ENCODE results near the gene PEF1.

Gene PEF1

DNA sequence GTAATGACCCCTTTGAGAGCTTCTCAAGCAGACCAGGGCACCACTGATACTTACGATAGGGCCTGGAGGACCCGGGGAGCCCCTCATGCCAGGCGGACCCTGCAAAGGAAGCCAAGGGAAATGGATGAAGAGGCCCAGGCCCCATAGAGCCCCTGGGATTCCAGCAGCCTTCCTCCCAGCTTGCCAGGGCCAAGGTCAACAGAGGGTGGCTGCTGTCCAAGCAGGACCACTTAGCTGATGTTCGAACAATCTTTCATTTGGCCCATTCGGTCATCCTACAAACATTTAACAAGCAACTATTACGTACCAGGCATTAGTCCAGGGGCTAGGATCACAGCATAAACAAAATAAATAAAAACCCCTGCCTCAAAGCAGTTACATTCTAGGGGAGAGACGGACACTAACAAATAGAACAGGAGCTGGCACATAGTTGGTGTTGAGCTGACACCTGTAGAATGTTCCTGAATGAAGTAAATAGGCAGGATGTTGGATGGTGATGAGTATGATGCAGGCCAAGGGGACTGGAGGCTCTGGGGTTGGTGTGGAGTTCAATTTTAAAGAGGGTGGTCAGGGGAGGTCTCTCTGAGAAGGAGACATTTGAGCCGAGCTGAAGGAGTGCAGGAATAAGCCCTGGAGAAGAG, 27.0 kb upstream of the PEF1 start:
- FAIRE-seq: no peak

GRCh38 chr1:31671147-31671546, 26.5 kb upstream of the PEF1 start:
- DNase-seq (ENCODE audit: insufficient read length, low spot score): no peak
- FAIRE-seq: no peak

More for the DNA sequence above, 27.0 kb upstream of the PEF1 start:
- DNase-seq (ENCODE audit: insufficient read length, low spot score): no peak

GRCh38 chr1:31670593-31670964, 25.9 kb upstream of the PEF1 start:
- DNase-seq (ENCODE audit: insufficient read length, low spot score) (no peak), FAIRE-seq (no peak)

DNA sequence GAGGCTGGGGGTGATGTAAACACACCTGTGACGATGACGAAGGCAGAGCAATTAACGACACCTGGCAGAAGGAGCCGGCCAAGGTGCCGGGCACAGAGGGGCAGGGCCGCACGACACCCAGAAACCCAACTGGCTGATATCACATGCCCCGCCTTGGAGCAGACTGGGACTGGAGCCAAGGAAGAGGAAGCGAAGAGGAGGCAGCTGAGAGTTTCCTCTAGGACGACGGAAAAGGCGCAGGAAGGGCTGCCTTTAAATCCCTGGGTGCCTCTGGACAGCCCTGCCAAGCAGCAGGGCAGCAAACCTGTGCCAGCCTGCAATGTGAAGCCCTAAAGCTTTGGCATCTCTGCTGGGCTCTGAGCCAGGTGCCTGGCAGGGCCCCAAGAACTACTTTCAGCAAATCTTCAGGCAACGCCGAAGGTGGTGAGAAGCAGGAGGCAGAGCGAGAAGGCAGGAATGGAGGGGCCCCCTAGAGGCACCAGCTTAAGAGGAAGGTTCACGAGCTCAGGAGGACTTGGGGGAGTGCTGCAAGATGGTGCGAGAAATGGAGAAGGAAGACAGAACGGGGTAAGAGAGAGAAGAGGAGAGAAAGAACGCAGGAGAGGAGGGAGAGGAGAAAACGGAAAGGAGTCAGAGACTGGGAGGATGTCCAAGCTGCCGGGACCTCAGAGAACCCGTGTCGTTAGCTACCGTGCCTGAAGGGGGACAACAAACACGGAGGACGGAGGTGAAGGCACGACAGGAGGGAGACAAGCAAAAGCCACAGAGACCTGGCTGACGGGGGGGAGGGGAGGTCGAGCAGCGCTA, 25.3 kb upstream of the PEF1 start:
- no peak for DNase-seq (ENCODE audit: insufficient read length, low spot score)
- no peak for FAIRE-seq

GRCh38 chr1:31669433-31669785, 24.7 kb upstream of the PEF1 start:
- DNase-seq (ENCODE audit: insufficient read length, low spot score): no peak

DNA sequence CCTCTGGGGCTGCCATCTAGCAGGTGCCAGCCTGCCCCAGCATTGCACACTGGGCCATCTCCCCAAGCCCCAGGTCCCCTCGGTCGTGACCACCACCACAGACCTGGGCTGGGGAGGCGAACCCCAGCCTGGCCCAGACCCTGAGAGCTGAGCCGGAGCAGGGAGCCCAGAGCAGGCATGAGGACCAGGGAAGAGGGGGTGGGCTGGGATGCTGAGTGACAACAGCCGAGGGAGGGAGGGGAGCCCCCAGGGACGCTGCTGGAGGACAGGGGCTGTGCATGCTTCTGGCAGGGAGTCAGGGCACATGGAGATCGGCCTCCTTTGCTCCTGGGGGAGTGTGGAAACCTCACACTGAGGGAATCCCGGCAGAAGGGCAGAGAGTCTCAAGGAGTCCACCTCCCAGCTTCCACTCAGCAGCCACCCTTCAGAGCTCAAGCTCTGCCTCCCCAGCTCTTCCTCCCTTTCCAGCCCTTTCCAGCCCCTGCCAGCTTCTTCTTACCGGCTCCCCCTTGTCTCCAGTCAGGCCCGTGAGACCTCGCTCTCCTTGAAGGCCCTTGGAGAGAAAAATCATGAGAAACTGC, 23.7 kb upstream of the PEF1 start:
- DNase-seq (ENCODE audit: insufficient read length, low spot score) (no peak), FAIRE-seq (no peak)

More at GRCh38 chr1:31669433-31669785, 24.7 kb upstream of the PEF1 start:
- no peak for FAIRE-seq

DNA sequence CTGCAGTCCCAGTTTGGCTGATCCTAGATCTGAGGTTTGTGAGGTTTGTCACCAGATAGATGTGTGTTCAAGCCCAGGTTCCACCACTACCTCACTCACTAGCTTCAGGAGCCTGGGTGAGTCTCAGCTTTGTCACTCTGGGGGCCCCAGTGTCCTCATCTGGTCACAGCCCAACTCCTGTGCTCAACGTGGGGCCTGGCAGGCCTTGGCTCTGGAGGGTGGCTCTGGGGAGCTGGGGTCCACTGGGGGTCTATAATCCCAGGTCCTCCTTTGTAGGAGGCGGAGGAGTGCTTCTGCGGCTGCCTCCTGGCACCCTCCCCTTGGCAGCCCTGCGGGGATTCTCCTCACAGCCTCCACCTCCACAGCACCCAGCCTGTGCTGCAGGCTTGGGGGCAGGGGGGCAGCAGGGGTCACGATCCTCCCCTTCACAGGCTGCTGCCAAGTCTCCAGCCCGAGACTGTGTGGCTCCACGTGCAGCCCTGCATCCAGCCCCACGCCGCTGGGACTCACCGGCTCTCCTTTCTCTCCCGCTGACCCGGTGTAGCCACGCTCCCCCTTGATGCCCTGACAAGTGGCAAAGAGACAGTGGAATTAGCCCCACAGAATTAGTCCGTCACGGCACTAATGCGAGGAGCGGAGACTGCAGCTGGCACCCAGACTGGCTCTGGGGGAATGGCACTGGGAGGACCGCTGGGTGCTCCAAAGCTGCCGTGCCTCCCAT, 22.5 kb upstream of the PEF1 start:
- no peak for FAIRE-seq
- no peak for DNase-seq (ENCODE audit: insufficient read length, low spot score)

- FAIRE-seq: no peak
- DNase-seq (ENCODE audit: insufficient read length, low spot score): no peak
Measured at GRCh38 chr1:31666263-31666963, 21.7 kb upstream of the PEF1 start.

DNA sequence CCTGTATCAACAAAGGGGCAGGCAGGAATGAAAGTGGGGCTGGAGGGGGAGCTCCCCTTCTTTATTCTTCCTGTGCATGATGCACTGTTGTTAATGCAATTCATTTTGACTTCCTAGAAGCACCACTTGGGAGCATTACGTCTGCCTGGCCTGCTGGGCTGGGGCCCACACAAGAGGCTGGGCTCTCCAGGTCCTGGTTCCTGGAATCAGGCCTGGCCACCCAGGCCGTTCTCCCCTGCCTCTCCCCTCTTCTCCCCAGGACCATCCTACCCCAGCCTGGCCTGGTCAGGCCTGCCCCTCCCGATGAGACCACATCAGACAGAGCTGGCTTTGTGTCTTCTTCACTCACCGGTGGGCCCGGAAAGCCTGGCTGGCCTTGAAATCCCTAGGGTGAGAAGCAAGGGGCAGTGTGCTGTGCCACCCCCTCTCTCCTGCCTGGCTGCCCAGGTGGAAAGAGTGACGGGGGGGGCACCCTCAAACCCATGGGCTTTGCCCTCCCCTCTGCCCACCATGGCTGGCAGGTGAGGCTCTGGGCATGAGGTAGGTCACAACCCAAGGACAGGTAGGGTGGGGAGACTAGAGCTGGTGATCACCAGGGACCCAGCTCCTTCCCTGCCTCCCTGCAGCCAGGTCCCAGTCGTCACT, 20.7 kb upstream of the PEF1 start:
- no peak for DNase-seq (ENCODE audit: insufficient read length, low spot score)
- no peak for FAIRE-seq

GRCh38 chr1:31664528-31664927, 19.9 kb upstream of the PEF1 start:
- DNase-seq (ENCODE audit: insufficient read length, low spot score) (no peak), FAIRE-seq (no peak)

- FAIRE-seq (peak; percentile 84), DNase-seq (ENCODE audit: insufficient read length, low spot score) (peak; percentile 86)
Measured at GRCh38 chr1:31663622-31664452, 19.2 kb upstream of the PEF1 start.

GRCh38 chr1:31662463-31662862, 17.8 kb upstream of the PEF1 start:
- DNase-seq (ENCODE audit: insufficient read length, low spot score): no peak
- FAIRE-seq: no peak

DNA sequence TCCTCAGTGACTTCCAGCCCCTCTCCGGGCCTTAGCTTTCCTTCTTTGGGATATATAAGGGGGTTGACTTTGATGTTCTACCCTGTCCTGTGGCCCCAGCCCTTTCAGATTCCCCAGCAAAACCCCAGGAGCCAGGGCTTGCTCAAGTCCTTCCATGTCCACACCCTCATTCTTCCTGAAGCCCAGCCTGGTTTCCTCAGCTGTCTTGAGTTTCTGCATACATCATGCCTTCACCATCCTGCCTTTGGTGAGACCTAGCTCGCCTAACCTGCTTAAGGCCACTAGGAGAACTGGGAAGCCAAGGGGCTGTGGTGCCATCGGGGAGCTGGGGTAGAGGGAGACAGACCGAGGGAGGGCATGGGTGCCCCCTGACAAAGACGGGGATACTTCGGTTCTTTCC, 17.2 kb upstream of the PEF1 start:
- FAIRE-seq: no peak

GRCh38 chr1:31660871-31661455, 16.3 kb upstream of the PEF1 start:
- DNase-seq (ENCODE audit: insufficient read length, low spot score) (no peak), FAIRE-seq (no peak)

More for the DNA sequence above, 17.2 kb upstream of the PEF1 start:
- no peak for DNase-seq (ENCODE audit: insufficient read length, low spot score)

- no peak for DNase-seq (ENCODE audit: insufficient read length, low spot score)
- no peak for FAIRE-seq
Measured at GRCh38 chr1:31659889-31660288, 15.2 kb upstream of the PEF1 start.

GRCh38 chr1:31658721-31659120, 14.0 kb upstream of the PEF1 start:
- DNase-seq (ENCODE audit: insufficient read length, low spot score) (no peak), FAIRE-seq (no peak)

- DNase-seq (ENCODE audit: insufficient read length, low spot score) (no peak), FAIRE-seq (no peak)
Measured at GRCh38 chr1:31657972-31658510, 13.4 kb upstream of the PEF1 start.

DNA sequence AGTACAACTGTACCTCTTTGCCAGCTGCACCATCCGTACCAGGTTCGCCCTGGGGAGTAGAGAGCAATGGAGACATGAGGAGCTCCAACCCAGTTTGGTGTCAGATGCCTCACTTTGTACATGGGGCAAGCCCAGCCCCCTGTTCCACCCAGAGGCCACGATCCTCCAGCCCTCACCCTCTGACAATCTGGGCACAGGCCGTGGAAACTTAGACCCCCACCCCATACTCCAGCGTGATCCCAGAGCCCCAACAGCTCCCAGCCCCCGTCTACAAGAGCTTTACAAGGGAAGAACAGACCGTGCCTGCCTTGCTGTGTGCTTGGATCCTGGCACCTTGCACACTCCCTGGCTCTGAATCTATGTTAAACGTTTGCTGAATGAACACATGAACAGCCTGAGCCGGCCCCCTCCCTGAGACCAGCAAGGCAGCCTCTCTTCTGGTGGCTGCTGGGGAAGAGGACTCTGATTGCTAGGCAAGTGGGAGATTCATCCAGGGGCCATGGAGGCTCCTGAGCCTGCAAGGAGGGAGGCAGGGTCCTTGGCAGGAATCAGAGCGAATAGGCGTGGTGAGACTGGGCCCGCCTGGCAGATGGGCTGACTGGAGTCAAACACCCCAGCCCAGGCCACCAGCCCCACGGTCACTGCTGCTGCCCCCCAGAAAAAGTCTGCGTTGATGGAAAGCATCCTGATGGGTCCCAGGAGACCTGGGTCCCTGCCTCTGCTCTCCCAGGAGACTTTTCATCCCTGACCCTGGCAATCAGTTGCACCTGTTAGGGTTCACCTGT, 12.5 kb upstream of the PEF1 start:
- FAIRE-seq (no peak), DNase-seq (ENCODE audit: insufficient read length, low spot score) (no peak)

Measured in GM19239 (cell line).